Activated T-helper 17 cell treated with anti-CD3 and anti-CD28 coated beads, Interleukin-2, amount 50 U/mL, for 72 hours (primary cell): ENCODE data around the gene INHBB. TPM values are rescaled to one million over a fixed set of nuclear protein-coding genes. Genes with fewer than 3 reads are reported as not detected.

ENCODE experiments used
- ATAC-seq: fragments of 150-1000 bp; cut with Tn5 transposase; replicated peaks from 2 replicates; pipeline ENCODE4 v1.10.0; 2021; ENCODE audit warnings: mild to moderate bottlenecking, moderate library complexity
- H3K27ac Mint-ChIP-seq: one replicate; pipeline ENCODE4 v1.8.0; 2022; ENCODE audit warnings: mixed read lengths
- H3K27me3 Mint-ChIP-seq: one replicate; pipeline ENCODE4 v1.8.0; 2022; ENCODE audit warnings: mixed read lengths
- H3K36me3 Mint-ChIP-seq: one replicate; pipeline ENCODE4 v1.8.0; 2022; ENCODE audit warnings: low read depth, mild to moderate bottlenecking, mixed read lengths
- H3K4me1 Mint-ChIP-seq: one replicate; pipeline ENCODE4 v1.8.0; 2022; ENCODE audit warnings: mixed read lengths
- H3K4me3 Mint-ChIP-seq: one replicate; pipeline ENCODE4 v1.8.0; 2022; ENCODE audit warnings: mild to moderate bottlenecking, mixed read lengths
- H3K9me3 Mint-ChIP-seq: one replicate; pipeline ENCODE4 v1.8.0; 2022; ENCODE audit warnings: mixed read lengths
- total RNA-seq, 2 donors: library from RNA; stranded (reverse); gene quantifications; one replicate each; pipeline ENCODE4 v1.2.3, GENCODE V29; 2022

Gene INHBB
- total RNA-seq, 2 donors from 2014 or later, result not detected

DNA sequence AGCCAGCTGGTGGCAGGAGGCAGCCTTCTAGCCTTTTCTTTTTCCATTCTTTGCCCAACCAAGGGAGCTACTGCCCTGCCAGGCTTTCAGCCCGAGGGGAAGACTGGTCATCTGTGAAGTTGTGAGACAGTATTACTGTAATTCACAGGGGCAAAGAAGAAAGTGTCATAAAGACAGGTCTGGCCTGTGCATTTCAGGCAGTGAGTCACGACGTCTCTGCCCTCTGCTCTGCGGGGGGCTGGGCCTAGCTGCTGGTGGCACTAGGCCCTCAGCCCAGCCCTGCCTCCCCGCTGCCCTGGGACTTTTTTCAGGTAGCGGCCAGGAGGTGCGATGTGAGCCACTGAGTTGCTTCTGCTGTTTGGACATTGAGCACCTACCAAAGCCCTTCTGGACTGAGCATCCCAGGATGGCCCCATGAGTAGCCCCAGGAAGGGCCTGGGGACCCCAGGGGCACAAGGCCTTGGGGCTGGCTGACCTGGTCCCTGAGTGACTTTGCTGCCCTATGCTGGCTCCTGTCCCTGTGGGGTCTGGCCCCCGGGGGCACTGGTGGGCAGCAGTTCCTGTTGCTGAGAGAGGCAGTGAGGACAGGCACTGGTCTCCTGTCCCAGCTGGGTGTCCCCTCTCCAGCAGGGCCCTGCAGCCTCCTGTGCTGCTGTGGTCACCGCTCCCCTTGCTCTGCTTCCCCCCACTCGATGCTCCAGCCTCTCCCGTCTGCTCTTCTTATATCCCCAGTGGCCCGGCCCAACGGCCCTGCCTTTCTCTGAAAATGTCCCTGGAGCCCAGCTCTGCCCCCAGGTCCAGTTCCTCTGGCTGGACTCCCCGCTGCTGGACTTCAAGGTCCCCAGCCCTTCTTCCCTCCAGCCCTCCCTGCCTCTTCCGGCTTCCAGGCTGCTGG is 7.0 kb downstream of the INHBB start:
- Mint-ChIP-seq H3K4me1 (no peaks in the 10 kb centered on the region), H3K27ac (no peak overlapping the region), H3K9me3 (no peaks in the 10 kb centered on the region), H3K4me3 (no peak overlapping the region), H3K36me3 (no peaks in the 10 kb centered on the region), H3K27me3 (peaks cover 17% of the 10 kb centered on the region)
- no peak for ATAC-seq

DNA sequence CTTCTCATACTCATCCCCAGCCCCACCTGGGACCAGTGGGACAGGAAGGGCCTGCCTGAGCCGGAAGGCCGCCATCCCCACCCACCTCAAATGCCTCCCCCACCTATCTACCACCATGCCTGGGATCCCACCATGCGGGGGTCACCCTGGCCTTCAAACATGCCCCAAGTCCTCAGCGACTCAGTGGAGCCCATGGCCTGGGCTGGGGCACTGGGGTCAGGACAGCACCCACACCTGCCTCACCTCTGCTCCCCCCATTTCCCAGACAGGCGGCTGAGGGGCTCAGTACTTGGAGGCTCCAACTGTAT is 7.6 kb downstream of the INHBB start:
- Mint-ChIP-seq H3K9me3 (no peaks in the 10 kb centered on the region), H3K4me3 (no peak overlapping the region), H3K36me3 (no peaks in the 10 kb centered on the region), H3K4me1 (no peaks in the 10 kb centered on the region), H3K27me3 (peaks cover 11% of the 10 kb centered on the region), H3K27ac (no peak overlapping the region)
- no peak for ATAC-seq

GRCh38 chr2:120353931-120354330 is 8.0 kb downstream of the INHBB start:
- ATAC-seq, result no peak
- Mint-ChIP-seq H3K27ac (no peak overlapping the region), H3K36me3 (no peaks in the 10 kb centered on the region), H3K9me3 (no peaks in the 10 kb centered on the region), H3K4me1 (no peaks in the 10 kb centered on the region), H3K4me3 (no peak overlapping the region), H3K27me3 (peaks cover 7% of the 10 kb centered on the region)

GRCh38 chr2:120354467-120354866 is 8.5 kb downstream of the INHBB start:
- peaks cover 5% of the 10 kb centered on the region for H3K27me3 Mint-ChIP-seq
- ATAC-seq, result peak; percentile 13
- H3K36me3 Mint-ChIP-seq, result no peaks in the 10 kb centered on the region
- H3K4me1 Mint-ChIP-seq, result no peaks in the 10 kb centered on the region
- no peak overlapping the region for H3K4me3 Mint-ChIP-seq
- no peak overlapping the region for H3K27ac Mint-ChIP-seq
- H3K9me3 Mint-ChIP-seq, result no peaks in the 10 kb centered on the region

GRCh38 chr2:120354935-120355779 is 9.2 kb downstream of the INHBB start:
- Mint-ChIP-seq H3K27ac (no peak overlapping the region), H3K36me3 (no peaks in the 10 kb centered on the region), H3K4me3 (no peak overlapping the region), H3K27me3 (peaks cover 5% of the 10 kb centered on the region), H3K9me3 (no peaks in the 10 kb centered on the region), H3K4me1 (no peaks in the 10 kb centered on the region)
- no peak for ATAC-seq

GRCh38 chr2:120355780-120356266 is 9.9 kb downstream of the INHBB start:
- Mint-ChIP-seq H3K36me3 (no peaks in the 10 kb centered on the region), H3K4me3 (no peak overlapping the region), H3K27ac (no peak overlapping the region), H3K9me3 (no peaks in the 10 kb centered on the region), H3K4me1 (no peaks in the 10 kb centered on the region), H3K27me3 (peaks cover 5% of the 10 kb centered on the region)
- no peak for ATAC-seq

GRCh38 chr2:120357768-120358167 is 11.8 kb downstream of the INHBB start:
- no peak overlapping the region for H3K27ac Mint-ChIP-seq
- no peaks in the 10 kb centered on the region for H3K4me1 Mint-ChIP-seq
- H3K36me3 Mint-ChIP-seq, result no peaks in the 10 kb centered on the region
- H3K27me3 Mint-ChIP-seq, result peaks cover 5% of the 10 kb centered on the region
- ATAC-seq, result no peak
- no peaks in the 10 kb centered on the region for H3K9me3 Mint-ChIP-seq
- H3K4me3 Mint-ChIP-seq, result no peak overlapping the region

DNA sequence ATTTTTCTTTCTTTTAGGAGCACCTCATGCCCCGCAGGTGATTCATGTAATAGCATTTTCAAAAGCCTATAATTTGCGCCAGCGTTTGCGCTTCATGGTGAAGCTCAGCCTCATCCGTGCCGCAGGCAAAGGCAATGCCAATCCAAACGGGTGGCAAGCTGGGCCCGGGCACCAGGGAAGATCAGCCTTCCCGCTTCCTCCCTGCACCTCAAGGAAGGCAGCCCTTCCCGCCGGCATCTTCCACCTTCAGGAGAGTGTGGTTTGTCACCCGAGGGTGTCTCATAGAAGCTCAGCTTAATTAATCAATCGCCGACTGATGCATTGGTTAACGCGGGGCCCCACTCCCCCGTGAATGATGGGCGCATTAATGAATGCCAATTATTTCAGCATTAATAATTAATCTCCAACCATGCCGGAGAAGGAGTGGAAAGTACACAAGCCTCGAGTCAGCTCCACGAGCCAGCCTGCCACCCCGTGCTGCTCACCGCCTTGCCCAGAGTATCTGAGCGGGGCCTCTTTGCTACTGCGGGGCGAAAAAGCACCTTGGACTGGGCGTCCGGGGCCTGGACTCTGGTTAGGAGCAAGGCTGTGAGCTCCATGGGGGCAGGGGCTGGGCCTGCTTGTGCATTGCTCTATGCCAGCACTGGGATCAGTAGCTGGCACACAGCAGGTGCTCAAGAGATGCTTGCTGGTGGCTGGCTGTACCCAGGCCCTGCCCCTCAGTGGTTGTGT is 13.0 kb downstream of the INHBB start:
- Mint-ChIP-seq H3K9me3 (no peaks in the 10 kb centered on the region), H3K27me3 (no peaks in the 10 kb centered on the region), H3K4me3 (no peak overlapping the region), H3K4me1 (no peaks in the 10 kb centered on the region), H3K36me3 (no peaks in the 10 kb centered on the region), H3K27ac (no peak overlapping the region)
- ATAC-seq, result no peak

GRCh38 chr2:120360307-120360855 is 14.4 kb downstream of the INHBB start:
- no peaks in the 10 kb centered on the region for H3K4me1 Mint-ChIP-seq
- H3K27me3 Mint-ChIP-seq, result no peaks in the 10 kb centered on the region
- no peaks in the 10 kb centered on the region for H3K36me3 Mint-ChIP-seq
- no peak overlapping the region for H3K4me3 Mint-ChIP-seq
- no peak overlapping the region for H3K27ac Mint-ChIP-seq
- H3K9me3 Mint-ChIP-seq, result no peaks in the 10 kb centered on the region
- ATAC-seq, result no peak

GRCh38 chr2:120362926-120363325 is 17.0 kb downstream of the INHBB start:
- Mint-ChIP-seq H3K9me3 (no peaks in the 10 kb centered on the region), H3K27me3 (peaks cover 10% of the 10 kb centered on the region), H3K4me3 (no peak overlapping the region), H3K36me3 (no peaks in the 10 kb centered on the region), H3K4me1 (no peaks in the 10 kb centered on the region), H3K27ac (no peak overlapping the region)
- ATAC-seq, result no peak

DNA sequence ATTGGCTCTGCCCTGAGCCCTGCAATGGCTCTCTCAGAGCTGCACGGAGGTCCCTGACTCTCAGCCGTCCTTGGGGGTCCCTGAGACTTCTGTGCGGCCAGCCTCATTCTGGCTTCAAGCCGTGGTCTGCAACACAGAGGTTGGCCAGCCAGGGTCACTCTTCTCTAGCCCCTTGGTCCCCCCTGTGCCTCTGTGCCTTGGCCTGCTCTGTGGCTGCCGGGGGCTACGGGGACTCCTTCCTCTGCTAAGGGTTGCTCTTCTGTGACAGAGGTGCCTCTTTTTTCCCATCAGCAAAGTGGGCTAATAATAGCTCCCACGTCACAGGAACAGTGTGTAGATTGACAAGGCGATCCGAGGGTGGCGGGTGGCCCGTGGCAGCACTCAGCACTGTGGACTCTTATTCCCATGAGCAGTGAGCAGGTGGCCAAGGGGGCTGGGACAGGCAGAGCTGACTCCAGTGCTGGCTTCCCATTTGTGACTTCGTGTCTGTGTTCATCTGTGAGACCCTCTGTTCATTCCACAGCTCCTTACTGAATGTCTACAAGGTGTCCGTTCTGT is 19.4 kb downstream of the INHBB start:
- H3K4me3 Mint-ChIP-seq, result no peak overlapping the region
- H3K36me3 Mint-ChIP-seq, result no peaks in the 10 kb centered on the region
- H3K27me3 Mint-ChIP-seq, result peaks cover 10% of the 10 kb centered on the region
- no peaks in the 10 kb centered on the region for H3K9me3 Mint-ChIP-seq
- ATAC-seq, result no peak
- no peak overlapping the region for H3K27ac Mint-ChIP-seq
- H3K4me1 Mint-ChIP-seq, result no peaks in the 10 kb centered on the region

DNA sequence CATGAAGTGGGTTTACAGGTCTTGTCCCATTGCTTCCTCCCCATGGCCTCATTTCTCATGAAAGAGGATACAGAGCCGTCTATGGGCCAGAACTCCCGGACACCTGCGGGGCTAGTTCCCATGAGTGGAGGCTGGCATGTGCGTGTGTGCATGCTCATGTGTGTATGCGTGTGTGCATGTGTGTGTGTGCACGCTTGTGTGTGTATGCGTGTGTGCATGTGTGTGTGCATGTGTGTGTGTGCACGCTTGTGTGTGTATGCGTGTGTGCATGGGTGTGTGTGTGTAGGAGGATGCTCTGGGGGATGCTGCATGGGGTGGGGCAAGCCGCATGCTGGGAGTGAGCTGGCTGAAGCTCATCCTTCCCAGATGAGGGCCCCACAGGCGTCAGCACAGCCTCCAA is 20.8 kb downstream of the INHBB start:
- H3K9me3 Mint-ChIP-seq, result no peaks in the 10 kb centered on the region
- ATAC-seq, result no peak

DNA sequence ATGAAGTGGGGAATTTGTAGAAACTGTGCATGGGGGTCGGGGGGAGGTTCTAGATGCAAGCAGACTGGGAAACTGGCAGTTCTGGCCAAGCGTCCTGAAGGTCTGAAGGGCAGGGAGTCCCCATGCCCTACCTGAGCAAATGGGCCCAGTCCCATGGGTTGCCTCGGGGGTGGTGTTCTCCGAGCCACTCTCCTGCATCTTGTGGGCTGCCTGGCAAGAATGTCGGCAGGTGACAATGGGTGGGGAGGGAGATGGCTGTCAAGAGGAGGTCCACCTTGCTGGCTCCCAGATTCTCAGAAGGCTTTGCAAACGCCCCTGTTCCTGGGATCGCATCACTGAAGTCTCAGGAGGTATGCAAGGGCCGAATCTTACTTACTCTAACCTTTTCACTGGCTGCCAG is 21.3 kb downstream of the INHBB start:
- no peaks in the 10 kb centered on the region for H3K4me1 Mint-ChIP-seq
- H3K27me3 Mint-ChIP-seq, result peaks cover 13% of the 10 kb centered on the region
- H3K4me3 Mint-ChIP-seq, result no peak overlapping the region

More for the DNA sequence above, 20.8 kb downstream of the INHBB start:
- no peaks in the 10 kb centered on the region for H3K4me1 Mint-ChIP-seq
- no peaks in the 10 kb centered on the region for H3K36me3 Mint-ChIP-seq
- peaks cover 13% of the 10 kb centered on the region for H3K27me3 Mint-ChIP-seq
- no peak overlapping the region for H3K4me3 Mint-ChIP-seq
- H3K27ac Mint-ChIP-seq, result no peak overlapping the region

DNA sequence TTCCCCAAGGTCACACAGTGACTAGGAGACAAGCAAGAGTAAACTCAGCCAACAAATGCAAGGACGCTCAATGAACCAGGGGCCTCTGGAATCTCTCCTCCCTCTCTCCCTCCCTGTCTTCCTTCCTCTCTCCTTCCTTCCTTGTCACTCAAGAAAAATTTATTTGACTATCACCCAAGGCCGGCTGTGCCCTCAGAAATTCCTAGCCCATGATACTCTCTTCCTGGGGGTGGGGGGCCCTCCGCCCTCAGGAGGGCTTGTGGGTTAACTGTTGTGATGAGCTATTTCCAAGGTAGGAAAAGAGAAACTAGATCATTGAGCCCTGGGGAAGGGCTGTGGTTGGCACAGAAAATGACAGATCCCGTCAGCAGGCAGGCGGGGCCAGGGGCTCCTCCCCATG is 21.7 kb downstream of the INHBB start:
- H3K27ac Mint-ChIP-seq, result no peak overlapping the region
- no peak overlapping the region for H3K4me3 Mint-ChIP-seq
- no peaks in the 10 kb centered on the region for H3K9me3 Mint-ChIP-seq

More for the DNA sequence above, 21.3 kb downstream of the INHBB start:
- no peaks in the 10 kb centered on the region for H3K9me3 Mint-ChIP-seq
- H3K36me3 Mint-ChIP-seq, result no peaks in the 10 kb centered on the region
- ATAC-seq, result no peak
- H3K27ac Mint-ChIP-seq, result no peak overlapping the region

More for the DNA sequence above, 21.7 kb downstream of the INHBB start:
- Mint-ChIP-seq H3K4me1 (no peaks in the 10 kb centered on the region), H3K36me3 (no peaks in the 10 kb centered on the region), H3K27me3 (peaks cover 13% of the 10 kb centered on the region)
- no peak for ATAC-seq
